WTC11 (cell line): Measurements from ENCODE around the gene GGCX. TPM values are rescaled to one million over a fixed set of nuclear protein-coding genes. Genes with fewer than 3 reads are reported as not detected.

Experiments used
- ATAC-seq: fragments of 200-7000 bp; cut with Tn5 transposase; 2 replicates; pipeline ENCODE4 v1.10.0; 2021; ENCODE audit warnings: mild to moderate bottlenecking, moderate library complexity
- CTCF ChIA-PET: fragments of 300-600 bp; sonication (Branson Sonifier 250); formaldehyde crosslinking; loops from one replicate; lab custom pipeline; 2021; ENCODE audit warnings: antibody characterized with exemption; lab: Charles Lee
- POLR2A ChIA-PET: fragments of 350-600 bp; sonication (Branson Sonifier 250); formaldehyde crosslinking; loops from one replicate; lab custom pipeline; 2021; ENCODE audit warnings: antibody characterized with exemption; lab: Charles Lee
- DNase-seq: peaks from one replicate; pipeline ENCODE4 v3.0.0; 2021; ENCODE audit warnings: low spot score
- H3K27ac Mint-ChIP-seq: 2 replicates; pipeline ENCODE4 v1.8.0; 2021; ENCODE audit warnings: mixed read lengths
- H3K27me3 Mint-ChIP-seq: 2 replicates; pipeline ENCODE4 v1.8.0; 2021; ENCODE audit warnings: low read depth, mild to moderate bottlenecking, moderate library complexity, mixed read lengths
- H3K36me3 Mint-ChIP-seq: 2 replicates; pipeline ENCODE4 v1.8.0; 2021; ENCODE audit warnings: mixed read lengths
- H3K4me1 Mint-ChIP-seq: 2 replicates; pipeline ENCODE4 v1.8.0; 2022; ENCODE audit warnings: mixed read lengths
- H3K4me3 Mint-ChIP-seq: 2 replicates; pipeline ENCODE4 v1.8.0; 2021; ENCODE audit warnings: mild to moderate bottlenecking, moderate library complexity, mixed read lengths
- H3K9me3 Mint-ChIP-seq: 2 replicates; pipeline ENCODE4 v1.8.0; 2021; ENCODE audit warnings: mixed read lengths
- ATF1 ChIP-seq: sonication (generic); formaldehyde crosslinking; IDR thresholded peaks from 2 replicates; pipeline ENCODE4 v1.8.1; 2023; ENCODE audit warnings: mild to moderate bottlenecking, moderate library complexity, missing genetic modification reagents
- ELF4 ChIP-seq: sonication (generic); formaldehyde crosslinking; IDR thresholded peaks from 2 replicates; pipeline ENCODE4 v1.8.1; 2022; ENCODE audit warnings: low read depth, mild to moderate bottlenecking, moderate library complexity, missing genetic modification reagents
- FOXJ3 ChIP-seq: sonication (generic); formaldehyde crosslinking; IDR thresholded peaks from 2 replicates; pipeline ENCODE4 v1.9.0; 2021; ENCODE audit warnings: missing genetic modification reagents, mild to moderate bottlenecking, borderline replicate concordance
- NFATC4 ChIP-seq: fragments of 250-450 bp; sonication (Bioruptor Pico); IDR thresholded peaks from 2 replicates; pipeline ENCODE4 v1.9.0; 2021; ENCODE audit warnings: mild to moderate bottlenecking
- PRDM15 ChIP-seq: sonication (generic); formaldehyde crosslinking; IDR thresholded peaks from 2 replicates; pipeline ENCODE4 v1.8.0; 2022; ENCODE audit warnings: missing genetic modification reagents
- PRRX2 ChIP-seq: fragments of 250-450 bp; sonication (Bioruptor Pico); IDR thresholded peaks from 2 replicates; pipeline ENCODE4 v1.8.0; 2021; ENCODE audit warnings: mild to moderate bottlenecking
- ZNF121 ChIP-seq: sonication (generic); formaldehyde crosslinking; IDR thresholded peaks from 2 replicates; pipeline ENCODE4 v1.8.0; 2023; ENCODE audit warnings: missing genetic modification reagents
- ZNF416 ChIP-seq: fragments of 250-450 bp; sonication (Bioruptor Pico); IDR thresholded peaks from 2 replicates; pipeline ENCODE4 v1.9.0; 2021; ENCODE audit warnings: mild to moderate bottlenecking, inconsistent platforms
- ZNF425 ChIP-seq: fragments of 250-450 bp; sonication (Bioruptor Pico); conservative IDR thresholded peaks from 2 replicates; pipeline ENCODE4 v1.9.0; 2021; ENCODE audit warnings: mild to moderate bottlenecking
- ZNF512 ChIP-seq: sonication (generic); formaldehyde crosslinking; IDR thresholded peaks from 2 replicates; pipeline ENCODE4 v1.8.1; 2022; ENCODE audit warnings: missing genetic modification reagents, borderline replicate concordance
- ZNF532 ChIP-seq: fragments of 250-450 bp; sonication (Bioruptor Pico); IDR thresholded peaks from 2 replicates; pipeline ENCODE4 v1.9.0; 2021; ENCODE audit warnings: mild to moderate bottlenecking, borderline replicate concordance
- total RNA-seq: library from RNA; stranded (reverse); gene quantifications from 3 replicates; pipeline ENCODE4 v1.2.3, GENCODE V29; 2021

The GGCX gene
- total RNA-seq, 1 experiment from 2014 or later, result 40.9 TPM

- CTCF ChIA-PET, result interaction anchor here (1.0 to 3.8 kb wide), 2 partner anchors 9 to 128 kb away, joined by 4 to 24 read pairs; partner anchors contain the start of genes MAT2A and SH2D6
- no peaks in the 10 kb centered on the region for H3K27me3 Mint-ChIP-seq
- TF ChIP-seq ZNF425 (CRISPR knock-in tag), result 0 out of 2 replicates have a peak, but pooled peaks have one; percentile 68
- TF ChIP-seq PRRX2 (CRISPR knock-in tag), result peak; percentile 49; the same call in 1 of the 2 replicates
- TF ChIP-seq FOXJ3 (CRISPR knock-in tag), result no peak
- TF ChIP-seq, all 79 proteins: peak for 2
- peaks cover 21% of the 10 kb centered on the region for H3K4me1 Mint-ChIP-seq
- no peak for DNase-seq
- no peaks in the 10 kb centered on the region for H3K9me3 Mint-ChIP-seq
- no peak for ATAC-seq
- peaks cover 56% of the 10 kb centered on the region for H3K36me3 Mint-ChIP-seq
- POLR2A ChIA-PET, result interaction anchor here (1.4 to 2.2 kb wide), 2 partner anchors 9 to 13 kb away, joined by 5 to 14 read pairs; partner anchors contain the start of genes GGCX and MAT2A
- H3K27ac Mint-ChIP-seq, result no peak overlapping the region; the same call in 1 of the 2 replicates
- no peak overlapping the region for H3K4me3 Mint-ChIP-seq
Observed at GRCh38 chr2:85547859-85548607, 13.3 kb downstream of the GGCX start.

GRCh38 chr2:85547089-85547858 lies 14.0 kb downstream of the GGCX start:
- CTCF ChIA-PET, result interaction anchor here (1.5 to 3.8 kb wide), 2 partner anchors 127 to 156 kb away, joined by 5 to 24 read pairs; partner anchors contain the start of gene SH2D6
- ATAC-seq (no peak; the same call in 1 of the 2 replicates), DNase-seq (no peak)
- H3K4me1 Mint-ChIP-seq, result peaks cover 28% of the 10 kb centered on the region
- POLR2A ChIA-PET, result interaction anchor here (2.2 to 2.7 kb wide), 3 partner anchors 8 to 128 kb away, joined by 10 to 15 read pairs (median 14); partner anchors contain the start of genes MAT2A and SH2D6
- peaks cover 61% of the 10 kb centered on the region for H3K36me3 Mint-ChIP-seq
- H3K9me3 Mint-ChIP-seq, result no peaks in the 10 kb centered on the region
- no peaks in the 10 kb centered on the region for H3K27me3 Mint-ChIP-seq
- H3K4me3 Mint-ChIP-seq, result no peak overlapping the region
- TF ChIP-seq ZNF425 (CRISPR knock-in tag) (peak; percentile 53; the same call in 1 of the 2 replicates), ZNF512 (CRISPR knock-in tag) (0 out of 2 replicates have a peak, but pooled peaks have one; percentile 32), PRRX2 (CRISPR knock-in tag) (peak; percentile 74; the same call in 1 of the 2 replicates), ZNF121 (CRISPR knock-in tag) (no peak)
- H3K27ac Mint-ChIP-seq, result peak overlapping the region; percentile 87

- H3K9me3 Mint-ChIP-seq, result no peaks in the 10 kb centered on the region
- peaks cover 43% of the 10 kb centered on the region for H3K4me1 Mint-ChIP-seq
- H3K27ac Mint-ChIP-seq, result peak overlapping the region; percentile 15; the same call in 1 of the 2 replicates
- no peak overlapping the region for H3K4me3 Mint-ChIP-seq
- ATAC-seq, result no peak
- H3K27me3 Mint-ChIP-seq, result no peaks in the 10 kb centered on the region
- ChIA-PET CTCF (interaction anchor here (0.8 to 3.8 kb wide), 12 partner anchors 13 to 155 kb away, joined by 3 to 24 read pairs (median 4); partner anchors contain the start of genes GGCX and SH2D6), POLR2A (interaction anchor here (0.8 to 2.7 kb wide), 11 partner anchors 10 to 191 kb away, joined by 3 to 15 read pairs (median 4); partner anchors contain the start of genes ELMOD3, GGCX, RETSAT and SH2D6)
- DNase-seq, result no peak
- peaks cover 62% of the 10 kb centered on the region for H3K36me3 Mint-ChIP-seq
- TF ChIP-seq NFATC4 (CRISPR knock-in tag) (peak; percentile 78), ZNF532 (CRISPR knock-in tag) (peak; percentile 75; the same call in 1 of the 2 replicates), PRDM15 (CRISPR knock-in tag) (no peak), ELF4 (no peak), ATF1 (no peak), ZNF416 (peak; percentile 84)
Observed at GRCh38 chr2:85545780-85546240, 15.5 kb downstream of the GGCX start.
